ENCODE results near the gene EZR.

Gene EZR

DNA sequence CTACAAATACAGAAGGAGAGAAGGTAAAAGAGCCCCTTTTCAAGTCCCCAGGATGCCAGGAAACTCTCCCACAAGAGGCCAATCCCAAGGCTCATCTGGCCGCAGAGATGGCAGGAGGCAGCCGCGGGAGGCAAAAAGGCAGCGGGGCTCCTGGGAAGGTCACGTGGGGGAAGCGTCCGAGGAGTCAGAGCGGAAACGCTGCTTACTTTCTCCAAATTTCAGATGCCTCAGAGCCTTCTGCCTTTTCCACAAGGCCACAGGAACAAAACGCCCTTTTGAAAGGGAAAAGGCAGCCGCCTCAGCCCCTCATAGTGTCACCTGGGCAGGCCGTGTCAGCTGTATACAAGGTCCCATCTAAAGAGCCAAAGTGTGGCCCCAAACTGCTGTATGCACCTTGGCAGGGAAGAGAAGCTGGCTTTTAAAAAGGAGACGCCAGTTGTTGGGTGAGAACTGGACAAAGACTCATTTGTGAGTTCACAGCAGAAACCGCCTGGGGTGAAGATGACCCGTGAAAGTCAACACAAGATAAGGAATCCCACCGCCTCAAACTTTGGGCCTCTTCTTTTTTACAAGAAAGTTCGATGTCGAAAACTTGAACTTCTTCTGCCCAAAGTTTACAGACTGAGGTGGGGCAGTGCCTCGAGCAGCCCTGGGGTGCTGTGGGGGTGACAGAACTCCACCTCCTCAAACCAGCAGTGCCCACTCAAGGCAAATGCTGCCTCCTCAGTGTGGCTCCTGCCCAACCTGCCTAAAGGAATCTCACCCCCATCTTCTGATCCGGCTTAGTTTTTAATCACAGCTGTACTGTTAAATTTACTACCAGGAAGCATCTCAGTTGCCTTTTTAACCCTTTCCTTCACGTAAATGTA is 45.4 kb downstream of the EZR start:
- DNase-seq: no peak

DNA sequence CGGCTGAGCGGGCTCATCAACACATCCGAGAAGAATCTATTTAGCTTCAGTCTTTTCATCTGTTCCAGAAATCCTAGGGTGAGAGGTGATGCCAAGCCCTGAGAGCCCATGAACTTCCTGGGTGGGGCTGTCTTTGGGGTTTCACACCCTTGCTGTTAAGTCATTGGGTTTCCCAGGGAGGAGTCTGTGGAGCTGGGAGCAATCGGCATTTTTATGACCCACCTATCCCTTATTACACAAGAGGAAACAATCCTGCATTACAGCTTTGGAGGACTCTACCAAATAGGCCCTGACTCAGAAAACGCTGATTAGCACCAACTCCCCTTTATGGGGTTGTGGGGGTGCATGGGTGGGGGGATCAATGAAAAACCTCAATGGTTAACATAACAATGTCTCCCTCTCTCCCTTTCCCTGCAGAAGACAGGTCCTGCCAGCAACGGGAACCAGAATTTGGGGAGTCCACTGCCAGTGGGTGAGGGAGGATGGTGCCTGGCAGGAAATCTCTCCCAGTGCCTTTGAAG is 46.3 kb downstream of the EZR start:
- DNase-seq: no peak

DNA sequence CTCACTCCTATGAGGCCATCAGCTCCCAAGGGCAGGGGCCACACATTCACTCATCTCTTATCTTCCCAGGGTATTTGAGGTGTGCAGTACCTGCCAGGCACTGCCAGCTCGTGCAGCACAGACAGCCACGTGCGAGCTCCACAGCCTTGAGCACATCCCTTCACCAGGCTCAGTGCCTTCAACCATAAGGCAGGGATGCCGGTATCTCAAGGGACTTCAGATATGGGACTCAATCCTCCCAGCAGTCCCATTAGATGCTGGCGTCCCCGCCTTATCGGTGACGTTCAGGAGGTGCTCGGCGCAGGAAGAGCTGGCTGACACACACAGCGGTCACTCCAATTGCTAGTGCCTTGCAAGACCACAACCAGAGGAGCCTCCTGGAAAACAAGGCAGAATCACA is 47.0 kb downstream of the EZR start:
- DNase-seq: no peak

DNA sequence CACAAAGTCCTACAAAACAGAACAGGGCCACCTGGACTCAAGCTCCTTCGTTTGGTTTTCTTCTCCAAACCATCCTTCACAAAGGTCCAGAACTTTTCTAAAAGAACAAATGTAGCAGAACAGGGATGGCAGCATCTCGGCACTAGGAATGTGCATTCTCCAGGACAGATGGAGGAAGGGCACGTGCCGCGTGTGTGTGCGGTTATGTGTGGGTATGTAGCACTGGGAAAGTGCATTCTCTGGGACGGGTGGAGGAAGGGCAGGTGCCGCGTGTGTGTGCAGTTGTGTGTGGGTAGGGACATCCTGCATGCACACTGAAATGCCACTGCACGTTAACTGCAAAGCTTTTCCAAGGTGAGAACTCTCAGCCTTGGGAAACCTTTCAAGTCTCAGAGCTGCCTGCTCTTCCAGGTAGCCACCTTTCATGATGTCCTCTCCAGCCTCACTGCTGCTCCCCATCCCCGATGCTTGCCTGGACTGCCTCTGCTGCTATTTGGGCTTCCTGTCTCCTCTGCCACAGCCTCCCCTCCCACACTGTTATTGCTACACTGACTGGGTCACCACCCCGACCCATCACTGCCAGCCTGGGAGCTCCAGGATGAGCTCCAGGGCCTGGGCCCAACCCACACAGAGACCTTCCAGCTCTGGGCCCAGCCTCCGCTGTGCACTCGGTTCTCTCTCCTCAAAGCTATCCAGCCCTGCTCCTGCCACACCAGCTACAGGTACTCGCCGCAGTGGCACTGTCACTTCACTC is 47.6 kb downstream of the EZR start:
- DNase-seq: no peak

DNA sequence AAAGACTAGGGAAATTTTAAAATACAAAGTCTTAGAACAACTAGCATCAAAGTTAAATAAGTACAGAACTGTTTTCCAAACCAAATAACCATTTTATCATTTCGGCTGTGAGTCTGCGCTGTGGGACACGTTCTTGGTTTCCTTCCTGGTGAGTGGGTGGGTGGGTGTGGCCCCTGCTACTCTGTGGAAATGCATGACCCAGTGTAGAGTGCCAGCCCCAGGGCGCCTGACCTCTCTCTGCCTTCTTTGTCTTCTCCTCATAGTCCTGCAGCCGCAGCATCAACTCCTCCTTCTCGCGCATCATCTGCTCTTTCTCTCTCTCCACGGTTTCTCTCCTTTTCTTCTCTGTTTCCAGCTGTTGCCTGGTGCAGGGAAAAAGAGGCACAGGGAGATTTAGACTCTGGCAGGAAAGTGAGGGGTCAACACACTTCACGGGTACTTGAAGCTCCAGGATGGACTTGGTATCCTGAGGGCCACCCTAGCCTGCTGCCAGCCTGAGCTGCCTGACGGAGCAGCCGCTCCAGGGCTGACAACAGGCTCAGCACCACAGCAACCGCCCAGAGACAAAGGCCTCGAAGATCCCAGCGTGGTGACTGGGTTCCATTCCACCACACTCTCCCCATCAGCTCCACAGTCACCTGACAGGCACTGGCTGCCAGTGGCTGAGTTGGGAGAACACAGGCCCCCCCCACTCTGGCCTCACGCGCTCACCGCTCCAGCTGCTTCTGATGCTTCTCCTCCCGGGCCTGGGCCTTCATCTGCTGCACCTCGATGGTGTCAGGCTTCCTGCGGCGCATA is 48.4 kb downstream of the EZR start:
- no peak for DNase-seq

DNA sequence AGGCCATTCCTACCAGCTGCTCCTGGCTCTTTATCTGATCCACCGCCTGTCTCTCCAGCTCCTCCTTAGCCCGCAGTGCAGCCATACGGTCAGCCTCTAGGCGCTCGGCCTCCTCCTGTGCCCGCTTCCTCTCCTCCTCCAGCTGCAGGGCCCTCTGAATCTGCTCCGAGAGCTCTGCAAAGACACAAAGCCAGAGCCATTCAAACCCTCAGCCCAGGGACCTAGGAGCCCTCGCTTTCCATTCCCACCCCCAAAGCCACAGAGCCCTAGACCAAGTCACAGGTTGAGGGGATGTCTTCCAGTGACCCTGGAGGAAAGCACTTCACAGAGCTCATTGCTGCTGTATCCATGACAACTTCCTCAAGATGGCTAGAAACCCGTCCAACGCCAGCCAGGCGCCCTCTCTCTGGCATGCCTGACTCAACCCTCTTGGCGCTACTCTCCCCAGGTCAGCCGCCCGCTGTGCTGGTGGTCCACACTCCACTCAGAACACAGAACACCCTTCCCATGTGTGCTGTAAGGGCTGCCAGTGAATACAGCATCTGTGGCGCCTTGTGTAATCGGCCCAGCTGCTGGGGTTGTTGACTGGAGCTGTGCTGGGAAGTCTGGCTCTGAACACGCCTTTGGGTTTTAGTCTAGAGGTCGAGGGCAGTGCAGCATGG is 49.3 kb downstream of the EZR start:
- no peak for DNase-seq

DNA sequence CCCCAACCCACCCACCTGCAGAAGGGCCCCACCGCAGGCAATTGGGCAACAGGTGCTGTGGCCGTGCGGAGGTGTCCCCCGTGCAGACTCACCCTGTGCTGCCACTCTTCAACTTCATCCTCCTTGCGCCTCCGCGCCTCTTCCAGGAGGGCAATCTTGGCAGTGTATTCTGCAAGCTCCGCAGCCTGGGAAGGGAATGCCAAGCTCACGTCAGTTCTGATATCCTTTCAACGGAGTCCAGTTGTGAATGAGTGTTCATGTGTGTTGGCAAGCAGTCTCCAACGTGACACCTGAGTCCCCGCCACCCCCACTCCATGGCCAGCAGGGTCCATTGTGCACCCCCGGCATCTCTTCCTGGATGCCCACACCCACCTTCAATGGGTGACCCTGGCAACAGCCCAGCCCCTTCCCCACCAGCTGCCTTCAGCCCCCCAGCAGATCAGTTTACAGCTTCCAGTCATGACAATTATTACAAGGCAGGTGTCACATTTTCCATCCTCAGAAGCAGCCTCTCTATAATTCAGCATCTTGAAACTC is 49.9 kb downstream of the EZR start:
- no peak for DNase-seq

DNA sequence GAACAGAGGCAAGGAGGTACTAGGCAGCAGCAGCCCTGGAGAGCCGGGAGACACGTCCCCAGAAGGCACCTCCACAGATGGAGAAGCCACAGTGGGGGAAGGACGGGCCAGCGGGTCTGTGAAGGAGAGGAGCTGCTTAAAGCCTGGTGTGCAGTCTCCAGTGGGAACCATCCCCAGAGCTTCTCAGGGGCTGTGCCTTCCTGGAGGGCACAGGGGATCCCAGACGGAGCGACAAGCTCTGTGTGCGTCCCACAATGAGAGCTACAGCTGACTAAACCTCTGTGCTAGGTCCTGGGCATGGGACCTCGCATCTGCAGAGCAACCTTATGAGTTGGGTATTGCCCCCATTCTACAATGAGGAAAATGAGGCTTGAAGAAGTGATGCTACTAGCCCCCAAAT is 50.7 kb downstream of the EZR start:
- DNase-seq: no peak

DNA sequence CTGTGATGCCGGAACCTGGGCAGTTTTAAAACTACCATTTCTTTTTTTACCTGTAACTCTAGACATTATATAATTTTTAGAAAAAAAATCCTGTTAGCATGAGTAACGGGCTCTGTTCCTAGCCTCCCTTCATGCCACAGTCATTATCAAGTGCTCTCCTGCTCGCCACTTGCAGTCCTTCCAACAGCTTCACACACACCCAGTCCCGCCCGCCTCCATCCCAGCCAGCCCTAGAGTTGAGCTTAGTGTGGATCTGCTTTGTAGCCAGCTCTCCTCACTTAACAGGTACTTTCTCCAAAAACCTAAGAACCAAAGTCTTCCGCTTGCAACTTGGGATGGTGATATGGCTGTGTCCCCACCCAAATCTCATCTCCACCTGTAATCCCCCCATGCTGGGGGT is 51.5 kb downstream of the EZR start:
- DNase-seq: no peak

DNA sequence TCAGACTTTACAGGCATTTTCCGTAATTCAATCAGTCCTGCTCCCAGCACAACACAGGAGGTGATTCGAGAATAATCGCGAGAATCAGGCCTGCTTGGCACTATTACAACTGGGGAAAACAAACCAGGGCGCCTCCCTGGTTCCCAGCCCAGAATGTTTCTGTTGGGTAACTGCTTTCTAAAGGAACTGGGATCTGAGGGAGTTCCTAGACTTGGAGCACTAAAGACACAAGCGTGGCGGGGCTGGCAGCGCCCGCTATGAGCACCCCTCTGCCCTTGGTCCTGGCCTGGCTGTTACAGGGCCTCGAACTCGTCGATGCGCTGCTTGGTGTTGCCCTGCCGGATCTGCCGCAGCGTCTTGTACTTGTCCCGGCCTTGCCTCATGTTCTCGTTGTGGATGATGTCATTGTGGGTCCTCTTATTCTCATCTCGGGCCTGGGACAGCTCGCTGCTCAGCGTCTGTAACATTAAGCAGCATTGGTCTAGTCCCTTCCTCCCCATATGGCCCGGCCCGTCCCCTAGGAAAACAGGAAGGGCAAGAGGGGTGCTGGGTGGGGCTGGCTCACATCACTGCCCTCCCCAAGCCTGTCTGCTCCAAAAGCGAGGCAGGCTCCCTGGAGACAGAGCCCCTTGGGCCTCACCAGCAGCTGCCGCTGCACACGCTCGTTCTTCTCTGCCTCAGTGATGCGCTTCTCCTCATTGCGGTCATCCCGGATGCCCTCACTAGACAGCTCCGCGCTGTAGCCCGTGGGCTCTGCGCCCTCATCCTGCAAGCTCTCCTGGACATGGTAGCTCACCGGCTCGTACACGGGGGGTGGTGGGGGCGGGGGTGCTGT is 52.3 kb downstream of the EZR start:
- no peak for DNase-seq

DNA sequence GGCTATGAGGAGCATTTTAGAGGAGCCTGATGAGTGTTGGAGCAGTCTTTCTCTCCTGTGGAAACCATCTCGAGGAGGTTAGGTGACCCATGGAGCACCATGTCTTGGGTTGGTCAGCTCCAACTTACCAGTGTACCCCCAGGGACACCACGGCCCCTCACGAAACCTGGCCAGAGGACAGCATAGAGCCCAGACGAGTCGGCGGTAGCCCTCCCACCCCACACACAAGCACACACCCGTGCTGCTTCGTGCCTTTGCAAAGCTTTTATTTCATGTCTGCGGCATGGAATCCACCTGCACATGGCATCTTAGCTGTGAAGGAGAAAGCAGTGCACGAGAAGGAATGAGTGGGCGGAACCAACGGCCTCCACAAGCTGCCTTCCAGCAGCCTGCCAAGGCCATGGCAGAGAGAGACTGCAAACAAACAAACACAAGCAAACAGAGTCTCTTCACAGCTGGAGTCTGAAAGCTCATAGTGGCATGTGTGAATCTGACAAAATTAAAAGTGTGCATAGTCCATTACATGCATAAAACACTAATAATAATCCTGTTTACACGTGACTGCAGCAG is 53.6 kb downstream of the EZR start:
- DNase-seq: no peak

DNA sequence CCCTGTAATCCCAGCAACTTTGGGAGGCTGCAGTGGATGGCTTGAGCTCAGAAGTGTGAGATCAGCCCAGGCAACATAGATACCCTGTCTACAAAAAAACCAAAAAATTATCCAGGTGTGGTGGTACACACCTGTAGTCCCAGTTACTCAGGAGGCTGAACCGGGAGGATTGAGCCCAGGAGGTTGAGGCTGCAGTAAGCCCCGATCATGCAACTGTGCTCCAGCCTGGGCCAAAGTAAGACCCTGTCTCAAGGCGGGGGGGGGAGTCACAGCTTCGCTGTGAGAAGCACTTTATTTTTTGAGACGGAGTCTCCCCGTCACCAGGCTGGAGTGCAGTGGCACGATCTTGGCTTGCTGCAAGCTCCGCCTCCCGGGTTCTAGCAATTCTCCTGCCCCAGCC is 54.2 kb downstream of the EZR start:
- DNase-seq: no peak

DNA sequence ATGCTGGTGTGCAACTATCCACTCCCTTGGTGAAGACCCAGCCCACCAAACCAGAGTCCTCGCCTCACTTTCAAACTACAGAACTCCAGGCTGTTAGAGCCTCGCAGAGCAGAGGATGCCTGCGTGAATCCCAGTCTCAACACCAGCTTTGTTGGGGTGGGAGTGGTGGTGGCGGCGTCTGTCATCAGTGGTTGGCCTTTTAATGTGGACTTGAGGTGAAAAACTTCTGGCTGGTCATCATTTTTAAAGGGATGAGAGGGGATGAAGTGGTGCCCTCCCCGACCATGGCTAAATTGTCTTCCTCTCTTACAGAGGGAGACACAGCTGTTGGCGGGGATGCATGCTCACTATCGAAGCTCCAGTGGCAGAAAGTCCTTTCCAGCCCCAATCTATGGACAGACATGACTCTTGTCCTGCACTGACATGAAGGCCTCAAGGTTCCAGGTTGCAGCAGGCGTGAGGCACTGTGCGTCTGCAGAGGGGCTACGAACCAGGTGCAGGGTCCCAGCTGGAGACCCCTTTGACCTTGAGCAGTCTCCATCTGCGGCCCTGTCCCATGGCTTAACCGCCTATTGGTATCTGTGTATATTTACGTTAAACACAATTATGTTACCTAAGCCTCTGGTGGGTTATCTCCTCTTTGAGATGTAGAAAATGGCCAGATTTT is 54.9 kb downstream of the EZR start:
- no peak for DNase-seq

DNA sequence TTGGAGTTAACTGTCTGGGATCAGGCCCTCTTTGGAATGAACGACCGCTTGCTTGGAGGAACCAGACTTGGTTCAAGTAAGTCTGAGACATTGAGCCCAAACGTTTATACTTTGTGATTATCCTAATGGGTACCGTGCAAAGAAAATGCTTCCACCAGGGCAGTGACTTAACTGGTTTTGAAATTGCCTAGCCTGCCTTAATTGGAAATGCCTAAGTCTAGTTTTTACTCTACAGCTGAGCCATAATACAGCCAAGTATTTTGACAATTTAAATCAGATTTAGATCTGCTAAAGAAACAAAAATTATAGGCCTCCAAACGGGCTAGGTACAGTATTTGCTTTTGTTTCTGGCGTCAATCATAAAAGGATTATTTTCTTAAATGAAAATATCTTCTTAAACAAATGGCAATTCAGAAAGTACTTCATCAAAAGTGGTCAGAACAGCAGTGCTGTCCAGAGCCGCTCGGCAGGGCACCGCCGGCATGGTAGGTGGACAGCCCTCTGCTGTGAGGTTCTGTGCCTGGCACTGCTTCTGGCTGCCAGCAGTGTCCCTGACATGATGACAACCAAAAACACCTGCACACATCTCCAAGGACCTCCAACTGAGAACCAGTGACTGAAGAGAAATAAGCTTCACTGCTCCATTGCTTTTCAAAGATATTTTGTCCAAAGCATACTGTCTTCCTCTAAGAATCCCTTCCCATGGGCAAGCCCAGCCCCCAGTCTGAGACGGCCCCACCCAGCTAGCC is 55.6 kb downstream of the EZR start:
- DNase-seq: no peak

DNA sequence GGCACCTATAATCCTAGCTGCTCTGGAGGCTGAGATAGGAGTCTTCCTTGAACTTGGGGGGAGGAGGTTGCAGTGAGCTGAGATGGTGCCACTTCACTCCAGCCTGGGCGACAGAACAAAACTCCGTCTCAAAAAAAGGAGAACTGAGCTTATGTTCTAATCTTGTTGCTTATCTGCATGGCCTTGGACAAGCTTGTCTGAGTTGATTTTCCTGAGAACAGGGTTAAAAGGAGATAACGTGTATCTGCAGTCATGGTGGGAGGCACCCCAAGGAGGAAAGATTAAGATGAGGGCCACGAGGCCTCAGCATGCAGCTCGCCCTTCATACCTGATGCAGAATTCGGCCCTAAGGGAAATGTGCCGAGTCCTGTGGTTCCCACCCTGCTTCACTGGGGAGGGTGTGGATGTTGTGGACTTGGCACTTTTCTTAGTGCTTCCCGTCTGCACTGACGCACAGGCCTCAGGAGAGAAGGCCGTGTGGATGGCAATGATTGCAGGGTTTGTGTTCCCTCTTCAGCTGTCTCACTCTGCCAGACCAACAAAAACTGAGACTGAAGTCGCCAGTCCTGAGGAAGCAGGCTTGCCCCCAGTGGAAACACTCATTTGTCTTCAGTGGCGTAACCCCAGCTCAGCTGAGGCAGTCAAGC is 56.3 kb downstream of the EZR start:
- no peak for DNase-seq

DNA sequence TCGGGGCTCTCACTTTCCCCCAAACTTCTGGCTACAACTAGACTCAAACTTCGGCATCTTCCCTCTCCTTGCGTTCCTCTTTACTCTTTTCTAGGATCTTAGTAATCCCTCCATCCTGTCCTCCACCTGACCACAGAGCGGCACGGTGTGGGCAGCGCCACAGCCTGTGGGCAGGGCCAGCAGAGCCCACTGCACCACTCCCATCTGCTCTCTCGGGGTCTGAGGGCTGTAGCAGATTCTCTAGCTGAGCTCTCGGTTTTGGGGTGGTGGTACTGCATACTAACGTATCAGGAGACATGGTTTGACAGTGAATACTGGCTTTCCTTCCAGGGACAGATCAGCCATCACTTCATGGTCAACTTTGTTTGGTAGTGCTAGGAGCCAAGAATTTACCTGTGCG is 57.4 kb downstream of the EZR start:
- no peak for DNase-seq

DNA sequence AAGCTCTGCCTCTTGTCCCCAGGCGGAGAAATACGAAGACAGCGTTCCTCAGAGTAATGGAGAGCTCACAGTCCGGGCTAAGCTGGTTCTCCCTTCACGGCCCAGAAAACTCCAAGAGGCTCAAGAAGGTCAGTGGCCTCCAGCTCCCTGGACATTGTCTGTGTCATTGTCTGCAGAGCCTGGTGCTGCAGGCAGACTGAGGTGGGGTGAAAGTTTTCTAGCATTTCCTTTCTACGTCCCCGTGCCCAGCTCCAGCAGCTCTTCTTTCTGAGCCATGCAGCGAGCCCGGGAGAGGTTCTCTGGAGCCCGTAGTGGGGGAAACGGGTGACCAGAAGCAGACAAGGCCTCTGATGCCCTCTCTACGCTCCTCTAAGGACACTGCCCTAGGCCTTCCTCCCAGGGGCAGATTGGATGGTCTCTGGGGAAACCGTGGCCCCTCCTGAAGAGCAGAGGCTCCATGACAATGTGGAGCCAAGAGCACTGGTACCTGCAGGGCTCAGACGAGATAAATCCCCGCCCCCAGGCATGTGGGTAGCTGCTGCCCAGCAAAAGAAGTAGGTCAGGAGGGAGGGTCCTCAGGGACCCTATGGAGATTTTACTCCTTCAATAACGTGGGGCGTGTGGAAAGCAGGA is 58.4 kb downstream of the EZR start:
- DNase-seq: no peak

DNA sequence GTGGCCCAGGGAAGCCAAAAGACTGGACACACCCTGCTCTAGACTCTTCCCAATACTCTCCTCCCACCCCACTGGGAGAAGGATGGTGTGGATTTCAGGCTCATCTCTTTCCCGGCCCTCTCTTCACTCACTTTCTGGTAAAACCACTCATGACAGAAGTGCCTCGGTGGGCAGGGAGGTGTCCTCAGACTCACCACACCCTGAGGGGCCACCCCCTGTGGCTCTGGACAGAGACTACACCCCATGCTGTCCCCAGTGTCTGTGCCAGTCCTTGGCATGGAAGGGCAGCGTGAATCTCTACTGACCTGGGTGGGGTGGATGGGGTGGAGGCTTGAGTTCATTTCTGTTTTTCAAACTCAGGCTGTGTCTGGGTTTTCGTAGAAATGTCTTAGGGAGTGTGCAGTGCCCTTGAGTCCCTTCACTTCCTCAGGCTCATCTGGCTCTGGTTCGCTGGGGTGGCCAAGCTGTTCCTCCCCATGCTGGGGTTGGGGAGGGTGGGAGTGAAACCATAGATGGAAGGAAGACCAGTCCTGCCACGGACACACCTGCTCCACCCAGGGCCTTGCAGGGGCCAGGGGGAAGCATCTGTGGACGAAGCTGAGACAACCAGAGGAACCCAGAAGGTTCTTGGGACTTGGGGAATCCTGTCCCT is 59.1 kb downstream of the EZR start:
- DNase-seq: no peak
